Mucosa of descending colon (tissue), 3 donors: ENCODE data around the gene PRRC2C. TPM values are rescaled to one million over a fixed set of nuclear protein-coding genes. Genes with fewer than 3 reads are reported as not detected.

ENCODE experiments used
- ATAC-seq: fragments of 200-7000 bp; cut with Tn5 transposase; one replicate; pipeline ENCODE4 v1.9.1; 2020; ENCODE audit warnings: mild to moderate bottlenecking, moderate library complexity
- DNase-seq, 3 donors: peaks; one replicate each; pipeline ENCODE4 v3.0.0-alpha.2; 2020
- H3K36me3 ChIP-seq: fragments of 200-600 bp; one replicate; pipeline ENCODE4 v1.8.0; 2021; ENCODE audit warnings: low read depth, mild to moderate bottlenecking
- H3K4me1 ChIP-seq: fragments of 200-600 bp; one replicate; pipeline ENCODE4 v1.8.0; 2021; ENCODE audit warnings: low read depth, mild to moderate bottlenecking
- H3K4me3 ChIP-seq: fragments of 200-600 bp; one replicate; pipeline ENCODE4 v1.8.0; 2021; ENCODE audit warnings: mild to moderate bottlenecking
- H3K9me3 ChIP-seq: fragments of 200-600 bp; one replicate; pipeline ENCODE4 v1.8.0; 2021; ENCODE audit warnings: mild to moderate bottlenecking
- CTCF ChIP-seq: fragments of 200-600 bp; IDR thresholded peaks from one replicate; pipeline ENCODE4 v1.8.0; 2022; ENCODE audit warnings: antibody characterized with exemption, mild to moderate bottlenecking
- intact Hi-C, 2 donors: fragments of 100-400 bp; cut with DNase I in 1 of 2; cut with micrococcal nuclease in 1 of 2; formaldehyde crosslinking; loops; one replicate each; pipeline versions ENCODE4 v1.11.0 to v1.11.1; 2022; cut with DNase I, micrococcal nuclease
- total RNA-seq, 3 donors: library from RNA; stranded (reverse); fragmentation: NEBNext Ultra II Directional in 2 of 3; extraction: Animal tissue kit (Norgen Biotek cat#: 25700) in 2 of 3; gene quantifications; one replicate each; pipeline versions ENCODE4 v1.2.1 to v1.2.4, GENCODE V29; 2021 to 2023
- donor health status: DM: no; HTN: no; CAD: no; lungs with moderate emphysema.
- donor health status: DM: no; HTN: no; CAD: no.
- donor health status: DM: no; HTN: yes; CAD: no.

The PRRC2C gene
- total RNA-seq, 3 donors from 2014 or later: 137 to 152 (median 138) TPM

DNA sequence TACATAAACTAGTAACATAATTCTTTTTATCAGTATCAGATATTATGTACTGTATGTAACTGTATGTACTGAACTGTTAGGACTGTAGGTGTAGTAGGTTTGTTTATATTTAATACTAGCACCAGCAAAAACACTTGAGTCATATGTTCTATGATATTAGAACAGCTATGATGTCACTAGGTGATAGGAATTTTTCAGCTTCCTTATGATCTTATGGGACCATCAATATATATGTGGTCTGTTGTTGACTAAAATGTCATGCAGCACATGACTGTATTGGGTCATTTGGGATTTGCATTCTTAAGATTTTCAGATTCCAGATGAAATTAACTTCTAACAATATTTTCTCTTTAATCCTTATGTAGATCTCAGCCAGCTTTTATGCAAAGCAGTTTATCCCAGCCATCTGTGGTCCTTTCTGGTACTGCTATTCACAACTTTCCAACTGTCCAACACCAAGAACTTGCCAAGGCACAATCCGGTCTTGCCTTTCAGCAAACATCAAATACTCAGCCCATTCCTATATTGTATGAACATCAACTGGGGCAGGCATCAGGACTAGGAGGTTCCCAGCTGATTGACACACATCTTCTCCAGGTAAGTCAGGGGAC, 98.4 kb downstream of the PRRC2C start:
- Histone ChIP-seq H3K4me3 (peak overlapping the region; percentile 7), H3K36me3 (peaks cover 22% of the 10 kb centered on the region), H3K9me3 (no peaks in the 10 kb centered on the region), H3K4me1 (no peaks in the 10 kb centered on the region)
- DNase-seq: no peak
- no peak for ATAC-seq
- intact Hi-C loops: loop anchor here (10.0 kb wide), 2 partner anchors 59 to 69 kb away; no protein-coding TSS in a partner anchor
- no peak for TF ChIP-seq CTCF

- no peak for DNase-seq
- Histone ChIP-seq H3K9me3 (no peaks in the 10 kb centered on the region), H3K4me1 (no peaks in the 10 kb centered on the region), H3K4me3 (no peak overlapping the region), H3K36me3 (peaks cover 23% of the 10 kb centered on the region)
- no peak for TF ChIP-seq CTCF
- ATAC-seq: no peak
- intact Hi-C loops: loop anchor here (10.0 kb wide), 2 partner anchors 61 to 71 kb away; no protein-coding TSS in a partner anchor
Measured at GRCh38 chr1:171585715-171586114, 100.4 kb downstream of the PRRC2C start.

- DNase-seq: no peak
- Histone ChIP-seq H3K9me3 (no peaks in the 10 kb centered on the region), H3K4me3 (no peak overlapping the region), H3K4me1 (no peaks in the 10 kb centered on the region), H3K36me3 (peaks cover 23% of the 10 kb centered on the region)
- no peak for TF ChIP-seq CTCF
- intact Hi-C loops: loop anchor here (10.0 kb wide), 2 partner anchors 63 to 73 kb away; no protein-coding TSS in a partner anchor
- no peak for ATAC-seq
Measured at GRCh38 chr1:171588230-171588629, 102.9 kb downstream of the PRRC2C start.

- no peaks in the 10 kb centered on the region for H3K4me1 ChIP-seq
- no peaks in the 10 kb centered on the region for H3K9me3 ChIP-seq
- intact Hi-C loops: no loop called here
- ATAC-seq: no peak
- no peak for DNase-seq
- H3K4me3 ChIP-seq: no peak overlapping the region
- H3K36me3 ChIP-seq: peaks cover 23% of the 10 kb centered on the region
- no peak for TF ChIP-seq CTCF
Measured at GRCh38 chr1:171590022-171590421, 104.7 kb downstream of the PRRC2C start.

- Histone ChIP-seq H3K4me3 (no peak overlapping the region), H3K9me3 (no peaks in the 10 kb centered on the region), H3K4me1 (no peaks in the 10 kb centered on the region), H3K36me3 (no peaks in the 10 kb centered on the region)
- no peak for DNase-seq
- no peak for ATAC-seq
- TF ChIP-seq CTCF: no peak
- intact Hi-C loops: no loop called here
Measured at GRCh38 chr1:171595324-171595723, 110.0 kb downstream of the PRRC2C start.
